Smooth muscle cell (in vitro differentiated cells): Measurements from ENCODE around the gene PKD1L1. TPM values are rescaled to one million over a fixed set of nuclear protein-coding genes. Genes with fewer than 3 reads are reported as not detected.
"Not testable (repeated sequence)": the region's sequence is repeated elsewhere in the genome, so short reads cannot be mapped to it uniquely, and the experiment has no call there.

Source experiments
- DNase-seq: peaks from one replicate; lab custom pipeline; 2025; ENCODE audit not compliant: unreplicated experiment; lab: John Stamatoyannopoulos, UW
- H2AFZ ChIP-seq: fragments of 200-600 bp; sonication (generic); 2 replicates; pipeline ENCODE4 v1.6.0; 2016; ENCODE audit warnings: antibody characterized with exemption, low read depth, mild to moderate bottlenecking
- H3F3A ChIP-seq: fragments of 200-600 bp; sonication (generic); 2 replicates; pipeline ENCODE4 v1.6.0; 2017; ENCODE audit warnings: antibody characterized with exemption, low read depth
- H3K27ac ChIP-seq: fragments of 200-600 bp; sonication (generic); 2 replicates; pipeline ENCODE4 v1.5.1; 2016; ENCODE audit warnings: low read depth, mild to moderate bottlenecking
- H3K27me3 ChIP-seq: fragments of 200-600 bp; sonication (generic); 2 replicates; pipeline ENCODE4 v1.6.1; 2016; ENCODE audit warnings: low read depth, mild to moderate bottlenecking
- H3K36me3 ChIP-seq: fragments of 200-600 bp; sonication (generic); 2 replicates; pipeline ENCODE4 v1.5.1; 2016; ENCODE audit warnings: low read depth
- H3K4me1 ChIP-seq: fragments of 200-600 bp; sonication (generic); 2 replicates; pipeline ENCODE4 v1.5.1; 2016; ENCODE audit warnings: low read depth
- H3K4me2 ChIP-seq: fragments of 200-600 bp; sonication (generic); 2 replicates; pipeline ENCODE4 v1.6.0; 2016; ENCODE audit warnings: mild to moderate bottlenecking
- H3K4me3 ChIP-seq: fragments of 200-600 bp; sonication (generic); 2 replicates; pipeline ENCODE4 v1.5.1; 2016; ENCODE audit warnings: mild to moderate bottlenecking
- H3K79me2 ChIP-seq: fragments of 200-600 bp; sonication (generic); 2 replicates; pipeline ENCODE4 v1.6.0; 2016; ENCODE audit warnings: low read depth, mild to moderate bottlenecking
- H3K9ac ChIP-seq: fragments of 200-600 bp; sonication (generic); 2 replicates; pipeline ENCODE4 v1.6.0; 2016; ENCODE audit warnings: low read depth
- H3K9me3 ChIP-seq: fragments of 200-600 bp; sonication (generic); replicated peaks from 2 replicates; pipeline ENCODE4 v1.5.1; 2016; ENCODE audit warnings: low read depth
- H4K20me1 ChIP-seq: fragments of 200-600 bp; sonication (generic); 2 replicates; pipeline ENCODE4 v1.6.0; 2016; ENCODE audit warnings: low read depth
- WGBS: methylation state at CpG from one replicate; pipeline ENCODE4 v1.1.7; 2016; ENCODE audit warnings: low lambda C conversion rate; 5-methylcytosine and 5-hydroxymethylcytosine counted together
- polyA plus RNA-seq: library from polyadenylated mRNA; unstranded; fragments of >200 nt; fragmentation: Nextera tagmentation; extraction: Ambion mirVana; gene quantifications from 2 replicates; pipeline ENCODE4 v1.2.1, GENCODE V29; 2016
- total RNA-seq: library from RNA; depleted of rRNA; stranded (reverse); fragments of >200 nt; gene quantifications from 2 replicates; pipeline ENCODE4 v1.2.3, GENCODE V29; 2014
- TF ChIP-seq, protein P1 (sequence below): fragments of 200-600 bp; sonication (generic); IDR thresholded peaks from 2 replicates; pipeline ENCODE4 v1.5.1; 2017; ENCODE audit warnings: borderline replicate concordance, mild to moderate bottlenecking, antibody characterized with exemption; ENCODE audit not compliant: insufficient read depth, poor library complexity, severe bottlenecking

Gene PKD1L1
- total and polyA plus RNA-seq, 2 experiments from 2014 or later = 0.04 to 0.06 TPM

- Histone ChIP-seq H4K20me1 (no peaks in the 10 kb centered on the region), H3K9ac (no peak overlapping the region), H3K36me3 (no peaks in the 10 kb centered on the region), H2AFZ (no peak overlapping the region), H3K79me2 (no peaks in the 10 kb centered on the region), H3K27ac (no peak overlapping the region), H3K9me3 (no peaks in the 10 kb centered on the region), H3F3A (peaks cover 3% of the 10 kb centered on the region), H3K4me1 (no peaks in the 10 kb centered on the region), H3K4me2 (no peak overlapping the region), H3K27me3 (no peaks in the 10 kb centered on the region), H3K4me3 (no peak overlapping the region)
- no peak for DNase-seq
- 60% methylated on average over 4 of the region's 4 CpGs for WGBS
- TF ChIP-seq, protein P1, sequence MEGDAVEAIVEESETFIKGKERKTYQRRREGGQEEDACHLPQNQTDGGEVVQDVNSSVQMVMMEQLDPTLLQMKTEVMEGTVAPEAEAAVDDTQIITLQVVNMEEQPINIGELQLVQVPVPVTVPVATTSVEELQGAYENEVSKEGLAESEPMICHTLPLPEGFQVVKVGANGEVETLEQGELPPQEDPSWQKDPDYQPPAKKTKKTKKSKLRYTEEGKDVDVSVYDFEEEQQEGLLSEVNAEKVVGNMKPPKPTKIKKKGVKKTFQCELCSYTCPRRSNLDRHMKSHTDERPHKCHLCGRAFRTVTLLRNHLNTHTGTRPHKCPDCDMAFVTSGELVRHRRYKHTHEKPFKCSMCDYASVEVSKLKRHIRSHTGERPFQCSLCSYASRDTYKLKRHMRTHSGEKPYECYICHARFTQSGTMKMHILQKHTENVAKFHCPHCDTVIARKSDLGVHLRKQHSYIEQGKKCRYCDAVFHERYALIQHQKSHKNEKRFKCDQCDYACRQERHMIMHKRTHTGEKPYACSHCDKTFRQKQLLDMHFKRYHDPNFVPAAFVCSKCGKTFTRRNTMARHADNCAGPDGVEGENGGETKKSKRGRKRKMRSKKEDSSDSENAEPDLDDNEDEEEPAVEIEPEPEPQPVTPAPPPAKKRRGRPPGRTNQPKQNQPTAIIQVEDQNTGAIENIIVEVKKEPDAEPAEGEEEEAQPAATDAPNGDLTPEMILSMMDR = no peak
Measured at GRCh38 chr7:47794016-47794415, 154.2 kb downstream of the PKD1L1 start.

DNA sequence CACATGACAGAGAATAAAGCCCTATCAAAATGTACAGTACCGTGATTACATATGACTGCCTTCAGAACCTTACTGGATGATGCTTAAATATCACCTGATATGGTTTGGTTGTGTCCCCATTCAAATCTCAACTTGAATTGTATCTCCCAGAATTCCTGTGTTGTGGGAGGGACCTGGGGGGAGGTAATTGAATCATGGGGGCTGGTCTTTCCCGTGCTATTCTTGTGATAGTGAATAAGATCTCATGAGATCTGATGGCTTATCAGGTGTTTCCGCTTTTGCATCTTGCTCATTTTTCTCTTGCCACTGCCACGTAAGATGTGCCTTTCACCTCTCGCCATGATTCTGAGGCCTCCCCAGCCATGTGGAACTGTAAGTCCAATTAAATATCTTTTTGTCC, 155.1 kb downstream of the PKD1L1 start:
- not testable (repeated sequence) for H3K9me3 ChIP-seq, H3K4me2 ChIP-seq, H3K4me3 ChIP-seq, H3K79me2 ChIP-seq, H3K36me3 ChIP-seq, H3K4me1 ChIP-seq, H3K27ac ChIP-seq, DNase-seq, H2AFZ ChIP-seq, H4K20me1 ChIP-seq, H3K27me3 ChIP-seq, H3K9ac ChIP-seq, H3F3A ChIP-seq
- 59% methylated on average over 5 of the region's 5 CpGs for WGBS

- H3K27ac ChIP-seq = no peak overlapping the region
Measured at GRCh38 chr7:47792521-47793121, 155.6 kb downstream of the PKD1L1 start.

GRCh38 chr7:47791682-47792081, 156.6 kb downstream of the PKD1L1 start:
- no peaks in the 10 kb centered on the region for H3K9me3 ChIP-seq
- H3K27me3 ChIP-seq = no peaks in the 10 kb centered on the region
- TF ChIP-seq, protein P1 = no peak
- peaks cover 5% of the 10 kb centered on the region for H3K4me1 ChIP-seq
- H2AFZ ChIP-seq = no peak overlapping the region
- H4K20me1 ChIP-seq = no peaks in the 10 kb centered on the region
- no peak overlapping the region for H3K9ac ChIP-seq
- H3K4me2 ChIP-seq = no peak overlapping the region
- no peaks in the 10 kb centered on the region for H3K36me3 ChIP-seq
- DNase-seq = no peak
- H3K79me2 ChIP-seq = no peaks in the 10 kb centered on the region
- WGBS = 85% methylated on average over 4 of the region's 4 CpGs
- peaks cover 11% of the 10 kb centered on the region for H3F3A ChIP-seq
- no peak overlapping the region for H3K4me3 ChIP-seq
- H3K27ac ChIP-seq = no peak overlapping the region

More at GRCh38 chr7:47792521-47793121, 155.6 kb downstream of the PKD1L1 start:
- Histone ChIP-seq H3K9me3 (no peaks in the 10 kb centered on the region), H3K36me3 (no peaks in the 10 kb centered on the region), H2AFZ (no peak overlapping the region), H3K4me1 (no peaks in the 10 kb centered on the region), H3K79me2 (no peaks in the 10 kb centered on the region), H3K27me3 (no peaks in the 10 kb centered on the region), H4K20me1 (no peaks in the 10 kb centered on the region), H3K9ac (no peak overlapping the region), H3K4me2 (no peak overlapping the region), H3K4me3 (no peak overlapping the region), H3F3A (peaks cover 3% of the 10 kb centered on the region)
- WGBS = 70% methylated on average over 3 of the region's 3 CpGs
- DNase-seq = no peak
- TF ChIP-seq, protein P1 = peak; percentile 12
